ENCODE data around the gene SIRPB2. TPM values are rescaled to one million over a fixed set of nuclear protein-coding genes. Genes with fewer than 3 reads are reported as not detected.

SIRPB2 gene
- total RNA-seq, 1 experiment from 2014 or later = not detected

GRCh38 chr20:1435337-1435699 lies 55.9 kb downstream of the SIRPB2 start:
- no peaks in the 10 kb centered on the region for H3K23me2 ChIP-seq (ENCODE audit: insufficient read length, low read depth, low read length, poor library complexity, severe bottlenecking)
- H2AK5ac ChIP-seq (ENCODE audit: insufficient read length, low read length) = no peak overlapping the region
- no peaks in the 10 kb centered on the region for H3K4me1 ChIP-seq (ENCODE audit: insufficient read depth, low read length)
- Mint-ChIP-seq H3K36me3 (ENCODE audit: insufficient read depth in 1 of 3, low read depth in 3 of 3) (peaks cover 19 to 34% (median 21%) of the 10 kb centered on the region in 3 experiments), H3K4me3 (no peak overlapping the region), H3K9me3 (peaks cover 30 to 31% of the 10 kb centered on the region in 2 experiments), H3K27ac (no peak overlapping the region), H3K27me3 (ENCODE audit: low read depth) (no peaks in the 10 kb centered on the region; the same call in 1 of the 2 replicates), H3K4me1 (peaks cover 25 to 46% of the 10 kb centered on the region in 2 experiments)
- H3K4me2 ChIP-seq (ENCODE audit: insufficient read depth, insufficient read length, low read length) = no peak overlapping the region
- H3K27ac ChIP-seq (ENCODE audit: insufficient read length, low read depth, low read length) = no peak overlapping the region
- H2BK15ac ChIP-seq (ENCODE audit: low read depth, low read length) = no peak overlapping the region
- no peak overlapping the region for H3K18ac ChIP-seq (ENCODE audit: insufficient read length, low read depth, low read length)
- no peaks in the 10 kb centered on the region for H3K27me3 ChIP-seq (ENCODE audit: insufficient read depth, low read length)
- no peaks in the 10 kb centered on the region for H3K79me1 ChIP-seq (ENCODE audit: insufficient read depth, low read depth, low read length, poor library complexity, severe bottlenecking)
- no peak overlapping the region for H3K4ac ChIP-seq (ENCODE audit: low read depth, low read length)
- peaks cover 11% of the 10 kb centered on the region for H3K9me3 ChIP-seq (ENCODE audit: control insufficient read depth, low read depth, low read length)
- H4K8ac ChIP-seq (replicated peaks; ENCODE audit: insufficient read length, low read depth, low read length) = no peak overlapping the region
- TF ChIP-seq CTCF (conservative IDR thresholded peaks at IDR 0.05) = no peak
- no peak overlapping the region for H4K5ac ChIP-seq (ENCODE audit: insufficient read length, low read depth, low read length)
- no peak overlapping the region for H3T11ph ChIP-seq (ENCODE audit: low read length)
- no peak overlapping the region for H3K14ac ChIP-seq (ENCODE audit: insufficient read depth, low read length)
- H2BK20ac ChIP-seq (ENCODE audit: low read depth, low read length, poor library complexity, severe bottlenecking) = no peak overlapping the region
- DNase-seq = no peak
- H3K9ac ChIP-seq (ENCODE audit: extremely low read depth, insufficient read length, low read length) = no peak overlapping the region
- no peak overlapping the region for H4K91ac ChIP-seq (ENCODE audit: insufficient read length, low read depth, low read length)
- no peak overlapping the region for H3K23ac ChIP-seq (ENCODE audit: insufficient read length, low read depth, low read length)
- no peaks in the 10 kb centered on the region for H3K79me2 ChIP-seq (ENCODE audit: insufficient read depth, low read length)
- no peaks in the 10 kb centered on the region for H4K20me1 ChIP-seq (ENCODE audit: control insufficient read depth, insufficient read depth, insufficient read length)
- no peak overlapping the region for H3K56ac ChIP-seq (ENCODE audit: insufficient read length, low read depth, low read length)
- no peak overlapping the region for H2AFZ ChIP-seq (ENCODE audit: low read length)
- no peak overlapping the region for H2BK12ac ChIP-seq (ENCODE audit: insufficient read length, low read depth, low read length)
- no peak overlapping the region for H2BK120ac ChIP-seq (ENCODE audit: low read depth, low read length, poor library complexity, severe bottlenecking)
- no peak overlapping the region for H2BK5ac ChIP-seq (ENCODE audit: insufficient read length, low read length)
